ENCODE data around the gene SEMA3B.

- TF ChIP-seq CTCF (conservative IDR thresholded peaks at IDR 0.05; ENCODE audit: low read depth in 2 of 2) = no peak
- no peak for TF ChIP-seq STAT1 (IDR thresholded peaks at IDR 0.05; ENCODE audit: unreplicated experiment)
- no peak for TF ChIP-seq EZH2phosphoT487 (IDR thresholded peaks at IDR 0.05; ENCODE audit: unreplicated experiment)
- TF ChIP-seq REST (IDR thresholded peaks at IDR 0.05; ENCODE audit: unreplicated experiment) = no peak
- TF ChIP-seq POLR2AphosphoS5 (IDR thresholded peaks at IDR 0.05; ENCODE audit: low read depth) = no peak
- no peak for TF ChIP-seq CREB1 (CRISPR knock-in tag; IDR thresholded peaks at IDR 0.05; ENCODE audit: low read depth)
- TF ChIP-seq EZH2 (IDR thresholded peaks at IDR 0.05; ENCODE audit: low read depth, unreplicated experiment) = no peak
- no peak for TF ChIP-seq JUNB (IDR thresholded peaks at IDR 0.05; ENCODE audit: unreplicated experiment)
- TF ChIP-seq ZNF114 (CRISPR knock-in tag; IDR thresholded peaks at IDR 0.05) = no peak
- no peak for TF ChIP-seq ETS1 (IDR thresholded peaks at IDR 0.05)
Observed at GRCh38 chr3:50323092-50323600, 54.2 kb downstream of the SEMA3B start.
